SK-N-SH treated with all-trans-retinoic acid at 6 μM for 48 hours (cell line): Measurements from ENCODE around the gene PLD2.

Experiments used
- ATAC-seq: fragments of 200-7000 bp; cut with Tn5 transposase; 3 replicates; pipeline ENCODE4 v1.9.1; 2020; ENCODE audit warnings: mild to moderate bottlenecking, moderate library complexity
- ARNTL ChIP-seq: fragments of 450-650 bp; formaldehyde crosslinking; IDR thresholded peaks from 2 replicates; pipeline ENCODE4 v1.5.0; 2020; ENCODE audit warnings: low read depth, mild to moderate bottlenecking, moderate library complexity, borderline replicate concordance
- BACH2 ChIP-seq: fragments of 250-450 bp; sonication (Bioruptor Pico); IDR thresholded peaks from 2 replicates; pipeline ENCODE4 v1.9.0; 2021; ENCODE audit warnings: mild to moderate bottlenecking, borderline replicate concordance
- ESRRG ChIP-seq: fragments of 250-450 bp; sonication (Bioruptor Pico); IDR thresholded peaks from 2 replicates; pipeline ENCODE4 v1.6.1; 2021; ENCODE audit warnings: mild to moderate bottlenecking
- GLIS3 ChIP-seq: fragments of 250-450 bp; sonication (Bioruptor Pico); IDR thresholded peaks from 2 replicates; pipeline ENCODE4 v1.5.0; 2020; ENCODE audit warnings: mild to moderate bottlenecking, moderate library complexity
- ISL1 ChIP-seq: fragments of 250-450 bp; sonication (Bioruptor Pico); IDR thresholded peaks from 2 replicates; pipeline ENCODE4 v2.1.2; 2022; ENCODE audit warnings: mild to moderate bottlenecking, moderate library complexity
- OSR1 ChIP-seq: fragments of 250-450 bp; sonication (Bioruptor Pico); IDR thresholded peaks from 2 replicates; pipeline ENCODE4 v1.8.0; 2022; ENCODE audit warnings: moderate library complexity, mild to moderate bottlenecking, inconsistent platforms
- PPARA ChIP-seq: fragments of 250-450 bp; sonication (Bioruptor Pico); IDR thresholded peaks from 2 replicates; pipeline ENCODE4 v1.5.0; 2020; ENCODE audit warnings: mild to moderate bottlenecking, borderline replicate concordance
- RARB ChIP-seq: fragments of 250-450 bp; sonication (Bioruptor Pico); IDR thresholded peaks from 2 replicates; pipeline ENCODE4 v1.8.0; 2021; ENCODE audit warnings: mild to moderate bottlenecking, moderate library complexity
- SNAI2 ChIP-seq: fragments of 250-450 bp; sonication (Bioruptor Pico); IDR thresholded peaks from 2 replicates; pipeline ENCODE4 v1.5.0; 2020; ENCODE audit warnings: mild to moderate bottlenecking, moderate library complexity
- ZC3H10 ChIP-seq: fragments of 250-450 bp; sonication (Bioruptor Pico); IDR thresholded peaks from 2 replicates; pipeline ENCODE4 v1.5.1; 2021; ENCODE audit warnings: mild to moderate bottlenecking, moderate library complexity
- ZFP30 ChIP-seq: fragments of 450-650 bp; formaldehyde crosslinking; IDR thresholded peaks from 2 replicates; pipeline ENCODE4 v1.5.0; 2022; ENCODE audit warnings: mild to moderate bottlenecking, moderate library complexity
- ZNF565 ChIP-seq: fragments of 450-650 bp; formaldehyde crosslinking; conservative IDR thresholded peaks from 2 replicates; pipeline ENCODE4 v1.5.0; 2020; ENCODE audit warnings: low read depth, mild to moderate bottlenecking, moderate library complexity
- ZNF70 ChIP-seq: fragments of 450-650 bp; formaldehyde crosslinking; IDR thresholded peaks from 2 replicates; pipeline ENCODE4 v1.5.0; 2020; ENCODE audit warnings: mild to moderate bottlenecking, moderate library complexity
- ZNF8 ChIP-seq: fragments of 450-650 bp; formaldehyde crosslinking; IDR thresholded peaks from 2 replicates; pipeline ENCODE4 v1.5.0; 2020; ENCODE audit warnings: mild to moderate bottlenecking, moderate library complexity
- TF ChIP-seq, protein P1 (sequence below): fragments of 250-450 bp; sonication (Bioruptor Pico); IDR thresholded peaks from 2 replicates; pipeline ENCODE4 v1.5.0; 2020; ENCODE audit warnings: mild to moderate bottlenecking, moderate library complexity
- TF ChIP-seq, protein P2 (sequence below): fragments of 250-450 bp; sonication (Bioruptor Pico); IDR thresholded peaks from 2 replicates; pipeline ENCODE4 v1.5.1; 2020; ENCODE audit warnings: low read depth, mild to moderate bottlenecking, moderate library complexity
- TF ChIP-seq, protein P3 (sequence below): fragments of 250-450 bp; sonication (Bioruptor Pico); IDR thresholded peaks from 2 replicates; pipeline ENCODE4 v1.8.0; 2021; ENCODE audit warnings: low read depth, mild to moderate bottlenecking, moderate library complexity, borderline replicate concordance
- TF ChIP-seq, protein P4 (sequence below): fragments of 250-450 bp; sonication (Bioruptor Pico); IDR thresholded peaks from 2 replicates; pipeline ENCODE4 v1.8.0; 2020; ENCODE audit warnings: mild to moderate bottlenecking, moderate library complexity, borderline replicate concordance

The PLD2 gene

DNA sequence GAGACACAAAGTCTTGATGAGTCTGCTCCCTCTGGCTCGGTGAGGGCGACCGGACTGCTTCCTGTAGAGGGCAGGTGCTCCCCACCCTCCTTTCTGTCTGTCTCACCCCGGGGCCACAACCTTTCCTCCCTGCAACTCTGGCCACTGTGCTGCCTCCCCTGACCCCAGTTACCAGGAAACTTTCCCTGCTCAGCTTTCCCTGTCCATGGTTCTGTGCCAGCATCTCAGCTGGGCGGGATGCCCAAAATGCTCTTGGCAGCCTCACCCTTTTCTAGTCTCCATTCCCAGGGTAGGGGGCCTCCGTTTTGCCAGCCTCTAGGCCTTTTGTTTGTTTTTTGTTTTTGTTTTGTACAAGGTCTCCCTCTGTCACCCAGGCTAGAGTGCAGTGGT is 1.4 kb downstream of the PLD2 start (continued):
- TF ChIP-seq, protein P1, sequence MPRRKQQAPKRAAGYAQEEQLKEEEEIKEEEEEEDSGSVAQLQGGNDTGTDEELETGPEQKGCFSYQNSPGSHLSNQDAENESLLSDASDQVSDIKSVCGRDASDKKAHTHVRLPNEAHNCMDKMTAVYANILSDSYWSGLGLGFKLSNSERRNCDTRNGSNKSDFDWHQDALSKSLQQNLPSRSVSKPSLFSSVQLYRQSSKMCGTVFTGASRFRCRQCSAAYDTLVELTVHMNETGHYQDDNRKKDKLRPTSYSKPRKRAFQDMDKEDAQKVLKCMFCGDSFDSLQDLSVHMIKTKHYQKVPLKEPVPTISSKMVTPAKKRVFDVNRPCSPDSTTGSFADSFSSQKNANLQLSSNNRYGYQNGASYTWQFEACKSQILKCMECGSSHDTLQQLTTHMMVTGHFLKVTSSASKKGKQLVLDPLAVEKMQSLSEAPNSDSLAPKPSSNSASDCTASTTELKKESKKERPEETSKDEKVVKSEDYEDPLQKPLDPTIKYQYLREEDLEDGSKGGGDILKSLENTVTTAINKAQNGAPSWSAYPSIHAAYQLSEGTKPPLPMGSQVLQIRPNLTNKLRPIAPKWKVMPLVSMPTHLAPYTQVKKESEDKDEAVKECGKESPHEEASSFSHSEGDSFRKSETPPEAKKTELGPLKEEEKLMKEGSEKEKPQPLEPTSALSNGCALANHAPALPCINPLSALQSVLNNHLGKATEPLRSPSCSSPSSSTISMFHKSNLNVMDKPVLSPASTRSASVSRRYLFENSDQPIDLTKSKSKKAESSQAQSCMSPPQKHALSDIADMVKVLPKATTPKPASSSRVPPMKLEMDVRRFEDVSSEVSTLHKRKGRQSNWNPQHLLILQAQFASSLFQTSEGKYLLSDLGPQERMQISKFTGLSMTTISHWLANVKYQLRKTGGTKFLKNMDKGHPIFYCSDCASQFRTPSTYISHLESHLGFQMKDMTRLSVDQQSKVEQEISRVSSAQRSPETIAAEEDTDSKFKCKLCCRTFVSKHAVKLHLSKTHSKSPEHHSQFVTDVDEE (CRISPR knock-in tag) = no peak
- TF ChIP-seq ISL1 (CRISPR knock-in tag) (no peak), PPARA (CRISPR knock-in tag) (no peak), OSR1 (CRISPR knock-in tag) (no peak), ZNF565 (CRISPR knock-in tag) (no peak), ESRRG (no peak), GLIS3 (CRISPR knock-in tag) (no peak)
- TF ChIP-seq, protein P2, sequence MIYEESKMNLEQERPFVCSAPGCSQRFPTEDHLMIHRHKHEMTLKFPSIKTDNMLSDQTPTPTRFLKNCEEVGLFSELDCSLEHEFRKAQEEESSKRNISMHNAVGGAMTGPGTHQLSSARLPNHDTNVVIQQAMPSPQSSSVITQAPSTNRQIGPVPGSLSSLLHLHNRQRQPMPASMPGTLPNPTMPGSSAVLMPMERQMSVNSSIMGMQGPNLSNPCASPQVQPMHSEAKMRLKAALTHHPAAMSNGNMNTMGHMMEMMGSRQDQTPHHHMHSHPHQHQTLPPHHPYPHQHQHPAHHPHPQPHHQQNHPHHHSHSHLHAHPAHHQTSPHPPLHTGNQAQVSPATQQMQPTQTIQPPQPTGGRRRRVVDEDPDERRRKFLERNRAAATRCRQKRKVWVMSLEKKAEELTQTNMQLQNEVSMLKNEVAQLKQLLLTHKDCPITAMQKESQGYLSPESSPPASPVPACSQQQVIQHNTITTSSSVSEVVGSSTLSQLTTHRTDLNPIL = no peak

DNA sequence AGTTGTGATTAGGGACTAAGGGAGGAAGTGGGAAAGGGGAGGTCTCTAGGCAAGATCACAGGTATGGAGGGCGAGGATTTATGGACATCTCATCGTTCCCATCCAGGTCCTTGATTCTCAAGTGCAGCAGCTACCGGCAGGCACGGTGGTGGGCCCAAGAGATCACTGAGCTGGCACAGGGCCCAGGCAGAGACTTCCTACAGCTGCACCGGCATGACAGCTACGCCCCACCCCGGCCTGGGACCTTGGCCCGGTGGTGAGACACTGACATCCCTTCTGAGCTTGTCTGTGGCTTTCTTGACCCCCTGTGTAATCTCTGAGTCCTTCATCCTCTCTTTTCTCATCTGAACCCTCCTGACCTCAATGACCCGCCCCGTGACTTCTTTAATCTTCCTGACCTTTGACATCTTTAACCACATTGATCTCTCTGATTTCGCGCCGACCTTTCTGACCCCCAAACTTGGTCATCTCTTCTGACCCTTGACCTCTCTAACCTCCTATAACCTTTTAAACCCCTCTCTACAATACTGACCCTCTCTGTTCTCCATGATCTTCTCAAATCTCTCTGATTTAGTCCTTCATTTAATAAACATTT is 3.8 kb downstream of the PLD2 start:
- TF ChIP-seq RARB (CRISPR knock-in tag) (no peak), PPARA (CRISPR knock-in tag) (no peak), ZNF70 (CRISPR knock-in tag) (no peak), ZNF565 (CRISPR knock-in tag) (no peak), SNAI2 (CRISPR knock-in tag) (no peak), ZNF8 (CRISPR knock-in tag) (no peak), ARNTL (CRISPR knock-in tag) (no peak), ZFP30 (CRISPR knock-in tag) (no peak), GLIS3 (CRISPR knock-in tag) (no peak), BACH2 (CRISPR knock-in tag) (no peak), ESRRG (no peak), ZC3H10 (CRISPR knock-in tag) (no peak)
- TF ChIP-seq, protein P3, sequence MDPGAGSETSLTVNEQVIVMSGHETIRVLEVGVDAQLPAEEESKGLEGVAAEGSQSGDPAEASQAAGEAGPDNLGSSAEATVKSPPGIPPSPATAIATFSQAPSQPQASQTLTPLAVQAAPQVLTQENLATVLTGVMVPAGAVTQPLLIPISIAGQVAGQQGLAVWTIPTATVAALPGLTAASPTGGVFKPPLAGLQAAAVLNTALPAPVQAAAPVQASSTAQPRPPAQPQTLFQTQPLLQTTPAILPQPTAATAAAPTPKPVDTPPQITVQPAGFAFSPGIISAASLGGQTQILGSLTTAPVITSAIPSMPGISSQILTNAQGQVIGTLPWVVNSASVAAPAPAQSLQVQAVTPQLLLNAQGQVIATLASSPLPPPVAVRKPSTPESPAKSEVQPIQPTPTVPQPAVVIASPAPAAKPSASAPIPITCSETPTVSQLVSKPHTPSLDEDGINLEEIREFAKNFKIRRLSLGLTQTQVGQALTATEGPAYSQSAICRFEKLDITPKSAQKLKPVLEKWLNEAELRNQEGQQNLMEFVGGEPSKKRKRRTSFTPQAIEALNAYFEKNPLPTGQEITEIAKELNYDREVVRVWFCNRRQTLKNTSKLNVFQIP (CRISPR knock-in tag) = no peak
- TF ChIP-seq, protein P4, sequence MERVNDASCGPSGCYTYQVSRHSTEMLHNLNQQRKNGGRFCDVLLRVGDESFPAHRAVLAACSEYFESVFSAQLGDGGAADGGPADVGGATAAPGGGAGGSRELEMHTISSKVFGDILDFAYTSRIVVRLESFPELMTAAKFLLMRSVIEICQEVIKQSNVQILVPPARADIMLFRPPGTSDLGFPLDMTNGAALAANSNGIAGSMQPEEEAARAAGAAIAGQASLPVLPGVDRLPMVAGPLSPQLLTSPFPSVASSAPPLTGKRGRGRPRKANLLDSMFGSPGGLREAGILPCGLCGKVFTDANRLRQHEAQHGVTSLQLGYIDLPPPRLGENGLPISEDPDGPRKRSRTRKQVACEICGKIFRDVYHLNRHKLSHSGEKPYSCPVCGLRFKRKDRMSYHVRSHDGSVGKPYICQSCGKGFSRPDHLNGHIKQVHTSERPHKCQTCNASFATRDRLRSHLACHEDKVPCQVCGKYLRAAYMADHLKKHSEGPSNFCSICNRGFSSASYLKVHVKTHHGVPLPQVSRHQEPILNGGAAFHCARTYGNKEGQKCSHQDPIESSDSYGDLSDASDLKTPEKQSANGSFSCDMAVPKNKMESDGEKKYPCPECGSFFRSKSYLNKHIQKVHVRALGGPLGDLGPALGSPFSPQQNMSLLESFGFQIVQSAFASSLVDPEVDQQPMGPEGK (CRISPR knock-in tag) = no peak
- TF ChIP-seq, protein P2 = no peak
- no peak for ATAC-seq

DNA sequence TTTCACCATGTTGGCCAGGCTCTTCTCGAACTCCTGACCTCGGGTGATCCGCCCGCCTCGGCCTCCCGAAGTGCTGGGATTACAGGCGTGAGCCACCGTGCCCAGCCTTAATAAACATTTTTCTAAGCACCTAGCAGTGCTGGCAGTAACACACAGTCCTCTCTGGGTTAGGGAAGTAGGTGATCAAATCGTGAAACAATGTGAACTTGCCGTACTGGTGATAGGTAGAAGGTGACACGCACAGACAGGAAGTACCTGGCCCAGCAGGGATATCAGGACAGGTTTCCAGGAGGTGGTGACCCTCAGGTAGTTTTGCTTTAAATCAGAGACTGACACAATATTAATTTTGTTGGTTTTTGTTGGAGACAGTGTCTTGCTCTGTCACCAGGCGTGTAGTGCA is 4.5 kb downstream of the PLD2 start:
- ATAC-seq = no peak
- TF ChIP-seq, protein P3 (CRISPR knock-in tag) = no peak
